T-helper 17 cell (primary cell): ENCODE data around the gene CD200R1. TPM values are rescaled to one million over a fixed set of nuclear protein-coding genes. Genes with fewer than 3 reads are reported as not detected.
A peak's percentile ranks its signal among the peaks of the same experiment; 100 is the strongest.

Source experiments
- ATAC-seq: fragments of 150-1000 bp; cut with Tn5 transposase; 2 replicates; pipeline ENCODE4 v1.10.0; 2021; ENCODE audit warnings: mild to moderate bottlenecking, moderate library complexity
- DNase-seq, 3 donors: peaks; one replicate each; pipeline versions ENCODE4 v3.0.0 to v3.0.0-alpha.2; 2020 to 2021
- H3K9me3 ChIP-seq: one replicate; pipeline ENCODE4 v1.7.0; 2013; ENCODE audit warnings: low read length, mild to moderate bottlenecking; ENCODE audit not compliant: control insufficient read depth, poor library complexity, severe bottlenecking
- H3K27ac Mint-ChIP-seq: one replicate; pipeline ENCODE4 v1.8.0; 2022; ENCODE audit warnings: mild to moderate bottlenecking, moderate library complexity, mixed read lengths
- H3K27me3 Mint-ChIP-seq: one replicate; pipeline ENCODE4 v1.8.0; 2022; ENCODE audit warnings: mixed read lengths
- H3K36me3 Mint-ChIP-seq: one replicate; pipeline ENCODE4 v1.8.0; 2022; ENCODE audit warnings: low read depth, mixed read lengths
- H3K4me1 Mint-ChIP-seq: one replicate; pipeline ENCODE4 v1.8.0; 2022; ENCODE audit warnings: mild to moderate bottlenecking, mixed read lengths
- H3K4me3 Mint-ChIP-seq: one replicate; pipeline ENCODE4 v1.8.0; 2022; ENCODE audit warnings: mild to moderate bottlenecking, moderate library complexity, mixed read lengths
- total RNA-seq, 4 donors: library from RNA in 2 of 4; stranded (reverse) in 2 of 4; gene quantifications; one replicate each; pipeline ENCODE4 v1.2.3 and lab custom pipeline; 2022 to 2026

CD200R1 gene
- total RNA-seq, 2 donors from 2014 or later = 7.1 to 12.8 TPM

DNA sequence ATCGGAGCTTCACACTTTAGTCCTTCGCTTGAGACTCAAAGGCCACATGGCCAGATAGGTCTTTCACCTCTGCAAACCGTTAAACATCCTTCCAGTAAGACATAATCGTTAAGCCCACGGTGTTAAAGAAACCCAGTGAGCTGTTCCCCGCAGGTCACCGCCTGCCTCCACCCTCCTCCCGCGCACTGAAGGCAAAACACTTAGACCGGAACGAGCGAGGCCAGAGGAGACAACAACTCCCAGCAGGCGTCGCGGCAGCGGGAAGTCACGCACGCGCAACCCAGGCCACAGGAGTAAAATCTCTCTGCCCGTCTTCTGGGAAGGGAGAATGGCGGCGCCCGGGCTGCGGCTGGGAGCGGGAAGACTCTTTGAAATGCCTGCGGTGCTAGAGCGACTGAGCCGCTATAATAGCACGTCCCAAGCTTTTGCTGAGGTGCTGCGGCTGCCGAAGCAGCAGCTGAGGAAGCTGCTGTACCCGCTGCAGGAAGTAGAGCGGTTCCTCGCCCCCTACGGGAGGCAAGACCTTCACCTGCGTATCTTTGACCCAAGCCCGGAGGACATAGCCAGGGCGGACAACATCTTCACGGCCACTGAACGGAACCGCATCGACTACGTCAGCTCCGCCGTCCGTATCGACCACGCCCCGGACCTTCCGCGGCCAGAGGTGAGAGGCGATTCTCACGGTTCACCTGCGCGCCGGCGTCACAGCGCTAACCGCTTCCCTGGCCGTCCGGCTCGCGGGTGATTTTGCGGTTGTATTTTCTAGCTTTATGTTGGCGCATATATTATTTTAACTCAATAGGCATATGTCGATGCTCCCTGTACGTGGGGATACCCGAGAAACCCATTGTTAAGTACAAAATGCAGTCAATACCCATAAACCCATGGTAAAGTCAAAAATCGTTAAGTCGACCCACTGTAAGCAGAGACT, 16.0 kb upstream of the CD200R1 start, which contains the start of gene GTPBP8:
GTPBP8 (plus strand) TSS at position 313 of the 931 bp plus-strand sequence; CDS start at position 329, 16 bp downstream.
- peak; percentile 90 for ATAC-seq
- H3K27me3 Mint-ChIP-seq = no peaks in the 10 kb centered on the region
- peak within 1 kb of the TSS; percentile 94 for H3K4me3 Mint-ChIP-seq
- H3K9me3 ChIP-seq = no peaks in the 10 kb centered on the region
- H3K36me3 Mint-ChIP-seq = peaks cover 4% of the 10 kb centered on the region
- peak within 1 kb of the TSS; percentile 95 for H3K27ac Mint-ChIP-seq
- H3K4me1 Mint-ChIP-seq = peaks cover 40% of the 10 kb centered on the region
- DNase-seq = peak; percentile 64 to 74 (median 65)

DNA sequence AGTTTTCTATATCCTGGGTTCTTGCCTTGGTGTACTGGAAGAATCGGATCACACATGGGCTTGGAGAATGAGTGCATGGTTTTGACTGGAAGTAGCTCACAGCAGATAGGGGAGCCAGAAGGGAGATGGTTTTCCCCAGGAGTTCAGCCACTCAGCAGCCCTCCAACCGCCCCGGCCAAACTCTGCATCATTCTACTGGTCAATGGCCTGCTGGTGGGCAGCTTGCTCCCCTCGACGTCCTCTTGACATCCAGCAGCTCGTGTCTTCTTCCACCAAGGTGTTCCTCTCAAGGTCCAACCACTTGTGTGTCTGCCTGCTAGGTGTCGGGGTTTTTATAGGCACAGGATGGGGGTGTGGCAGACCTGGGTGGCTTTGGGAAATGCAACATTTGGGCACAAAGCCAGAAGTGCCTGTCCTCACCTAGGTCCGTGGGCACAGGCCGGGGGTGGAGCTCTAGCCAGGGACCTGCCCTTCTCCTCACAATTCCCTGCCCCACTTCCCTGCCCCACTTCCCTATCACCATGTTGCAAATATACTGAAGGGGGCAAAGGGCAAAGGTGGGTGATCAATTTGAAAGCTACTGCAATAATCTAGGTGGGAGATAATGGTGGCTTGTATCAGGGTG, 12.9 kb upstream of the CD200R1 start:
- Mint-ChIP-seq H3K4me3 (no peak overlapping the region), H3K36me3 (no peaks in the 10 kb centered on the region), H3K27ac (peak overlapping the region; percentile 24), H3K4me1 (peaks cover 47% of the 10 kb centered on the region), H3K27me3 (no peaks in the 10 kb centered on the region)
- no peak for DNase-seq
- no peaks in the 10 kb centered on the region for H3K9me3 ChIP-seq
- ATAC-seq = no peak

DNA sequence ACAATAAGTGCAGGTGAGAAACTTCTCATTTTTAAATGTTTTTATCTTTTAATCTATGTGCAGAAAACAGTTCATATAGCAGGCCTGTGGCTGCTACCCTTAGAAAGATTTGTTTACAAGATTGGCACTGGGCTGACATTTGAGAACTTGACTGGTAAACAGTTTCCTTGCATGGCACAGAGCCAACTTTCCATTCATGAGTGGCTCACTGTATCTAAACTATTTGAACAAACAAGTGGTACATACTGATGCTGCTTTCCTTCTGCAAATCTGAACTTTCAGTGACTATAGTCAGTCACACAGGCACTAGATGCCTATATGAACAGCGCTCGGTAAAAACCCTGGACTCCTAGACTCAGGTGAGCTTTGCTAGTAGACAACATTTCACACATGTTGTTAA, 9.6 kb upstream of the CD200R1 start:
- H3K27ac Mint-ChIP-seq = peak overlapping the region; percentile 73
- peak overlapping the region; percentile 21 for H3K4me3 Mint-ChIP-seq
- H3K27me3 Mint-ChIP-seq = no peaks in the 10 kb centered on the region
- no peak for DNase-seq
- peaks cover 32% of the 10 kb centered on the region for H3K4me1 Mint-ChIP-seq
- H3K36me3 Mint-ChIP-seq = no peaks in the 10 kb centered on the region
- no peaks in the 10 kb centered on the region for H3K9me3 ChIP-seq
- ATAC-seq = peak; percentile 60

GRCh38 chr3:112982710-112983109, 7.8 kb upstream of the CD200R1 start:
- H3K27ac Mint-ChIP-seq = peak overlapping the region; percentile 72
- ATAC-seq (no peak), DNase-seq (no peak)
- H3K36me3 Mint-ChIP-seq = no peaks in the 10 kb centered on the region
- peak overlapping the region; percentile 25 for H3K4me3 Mint-ChIP-seq
- H3K27me3 Mint-ChIP-seq = no peaks in the 10 kb centered on the region
- peaks cover 40% of the 10 kb centered on the region for H3K4me1 Mint-ChIP-seq
- H3K9me3 ChIP-seq = no peaks in the 10 kb centered on the region

GRCh38 chr3:112980080-112980479, 5.2 kb upstream of the CD200R1 start:
- no peak for DNase-seq
- no peaks in the 10 kb centered on the region for H3K36me3 Mint-ChIP-seq
- H3K9me3 ChIP-seq = no peaks in the 10 kb centered on the region
- no peak overlapping the region for H3K4me3 Mint-ChIP-seq
- H3K27ac Mint-ChIP-seq = peak overlapping the region; percentile 11
- no peaks in the 10 kb centered on the region for H3K27me3 Mint-ChIP-seq
- no peak for ATAC-seq
- H3K4me1 Mint-ChIP-seq = peaks cover 52% of the 10 kb centered on the region

DNA sequence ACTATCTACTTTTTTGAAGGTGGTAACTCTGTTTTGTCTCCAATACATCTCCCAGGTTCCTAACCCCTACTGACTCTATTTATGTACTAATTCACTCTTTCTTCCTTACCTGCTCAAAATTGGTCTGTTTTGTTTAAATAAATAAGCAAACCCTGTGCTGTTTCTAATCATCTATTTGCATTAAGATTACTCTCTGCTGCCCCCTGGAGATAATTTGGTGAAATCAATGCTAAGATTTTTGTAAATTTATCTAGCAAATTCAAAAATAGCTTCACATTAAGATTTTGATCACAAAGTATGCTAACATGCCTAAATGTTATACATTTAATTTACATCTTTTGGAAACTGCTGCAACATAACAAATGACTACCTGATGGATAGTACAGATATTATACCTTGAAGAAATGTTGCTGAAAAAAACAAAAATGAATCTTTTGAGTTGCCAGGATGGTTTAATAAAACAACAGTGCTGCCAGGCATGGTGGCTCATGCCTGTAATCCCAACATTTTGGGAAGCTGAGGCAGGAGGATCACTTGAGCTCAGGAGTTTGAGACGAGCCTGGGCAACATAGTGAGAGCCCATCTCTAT, 4.4 kb upstream of the CD200R1 start:
- H3K36me3 Mint-ChIP-seq = no peaks in the 10 kb centered on the region
- H3K4me3 Mint-ChIP-seq = no peak overlapping the region
- peak overlapping the region; percentile 90 for H3K27ac Mint-ChIP-seq
- ATAC-seq = no peak
- no peaks in the 10 kb centered on the region for H3K27me3 Mint-ChIP-seq
- peaks cover 51% of the 10 kb centered on the region for H3K4me1 Mint-ChIP-seq
- no peak for DNase-seq
- H3K9me3 ChIP-seq = no peaks in the 10 kb centered on the region

- Mint-ChIP-seq H3K27me3 (no peaks in the 10 kb centered on the region), H3K4me1 (peaks cover 49% of the 10 kb centered on the region), H3K36me3 (no peaks in the 10 kb centered on the region), H3K27ac (peak overlapping the region; percentile 98), H3K4me3 (peak overlapping the region; percentile 58)
- H3K9me3 ChIP-seq = no peaks in the 10 kb centered on the region
- DNase-seq = no peak
- ATAC-seq = no peak
These were observed 2.0 kb upstream of the CD200R1 start for GRCh38 chr3:112976953-112977352.

DNA sequence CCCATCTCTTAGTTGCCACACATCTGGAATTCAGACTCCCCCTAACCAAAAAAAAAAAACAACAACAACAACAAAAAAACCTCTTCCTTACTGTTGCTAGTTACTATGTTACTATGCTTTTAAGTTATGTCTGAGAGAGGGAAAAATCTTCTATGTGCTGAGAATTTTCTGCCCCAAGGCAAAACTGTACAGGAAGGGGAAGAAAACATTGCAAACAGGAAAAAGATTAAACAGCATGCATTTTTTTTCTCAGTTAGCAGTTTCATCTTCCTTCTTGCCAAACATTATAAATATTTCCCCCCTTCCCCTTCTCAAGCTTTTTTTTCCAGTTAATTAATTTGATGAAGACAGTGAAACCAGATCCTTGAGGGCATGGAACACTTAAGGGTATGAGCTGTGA, 1.1 kb upstream of the CD200R1 start:
- Mint-ChIP-seq H3K27me3 (no peaks in the 10 kb centered on the region), H3K4me1 (peaks cover 56% of the 10 kb centered on the region), H3K4me3 (peak overlapping the region; percentile 86), H3K27ac (peak overlapping the region; percentile 98), H3K36me3 (peaks cover 2% of the 10 kb centered on the region)
- ATAC-seq (no peak), DNase-seq (no peak)
- no peaks in the 10 kb centered on the region for H3K9me3 ChIP-seq

DNA sequence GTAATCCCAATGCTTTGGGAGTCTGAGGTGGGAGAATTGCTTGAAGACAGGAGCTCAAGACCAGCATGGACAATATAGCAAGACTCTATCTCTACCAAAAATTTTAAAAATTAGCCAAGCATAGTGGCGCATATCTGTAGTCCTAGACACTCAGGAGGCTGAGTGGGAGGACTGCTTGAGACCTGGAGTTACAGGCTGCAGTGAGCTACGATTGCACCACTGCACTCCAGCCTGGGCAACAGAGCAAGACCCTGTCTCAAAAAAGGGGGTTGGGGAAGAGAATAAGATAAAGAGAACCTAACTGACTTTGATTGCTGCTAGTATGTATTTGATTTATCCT, 755 bp downstream of the CD200R1 start:
- DNase-seq (no peak), ATAC-seq (peak; percentile 37)
- peak overlapping the region; percentile 99 for H3K4me3 Mint-ChIP-seq

GRCh38 chr3:112973325-112974177, 1.4 kb downstream of the CD200R1 start:
- Mint-ChIP-seq H3K27ac (peak overlapping the region; percentile 98), H3K27me3 (no peaks in the 10 kb centered on the region), H3K4me3 (peak overlapping the region; percentile 99), H3K4me1 (peaks cover 71% of the 10 kb centered on the region), H3K36me3 (peaks cover 3% of the 10 kb centered on the region)
- no peak for DNase-seq
- H3K9me3 ChIP-seq = no peaks in the 10 kb centered on the region
- ATAC-seq = peak; percentile 83

More for the DNA sequence above, 755 bp downstream of the CD200R1 start:
- H3K9me3 ChIP-seq = no peaks in the 10 kb centered on the region
- Mint-ChIP-seq H3K27ac (peak overlapping the region; percentile 98), H3K27me3 (no peaks in the 10 kb centered on the region), H3K36me3 (peaks cover 2% of the 10 kb centered on the region), H3K4me1 (peaks cover 67% of the 10 kb centered on the region)

GRCh38 chr3:112972158-112972557, 2.7 kb downstream of the CD200R1 start:
- peaks cover 67% of the 10 kb centered on the region for H3K4me1 Mint-ChIP-seq
- no peaks in the 10 kb centered on the region for H3K27me3 Mint-ChIP-seq
- peaks cover 3% of the 10 kb centered on the region for H3K36me3 Mint-ChIP-seq
- H3K9me3 ChIP-seq = no peaks in the 10 kb centered on the region
- H3K4me3 Mint-ChIP-seq = peak overlapping the region; percentile 87
- ATAC-seq (no peak), DNase-seq (no peak)
- peak overlapping the region; percentile 98 for H3K27ac Mint-ChIP-seq

DNA sequence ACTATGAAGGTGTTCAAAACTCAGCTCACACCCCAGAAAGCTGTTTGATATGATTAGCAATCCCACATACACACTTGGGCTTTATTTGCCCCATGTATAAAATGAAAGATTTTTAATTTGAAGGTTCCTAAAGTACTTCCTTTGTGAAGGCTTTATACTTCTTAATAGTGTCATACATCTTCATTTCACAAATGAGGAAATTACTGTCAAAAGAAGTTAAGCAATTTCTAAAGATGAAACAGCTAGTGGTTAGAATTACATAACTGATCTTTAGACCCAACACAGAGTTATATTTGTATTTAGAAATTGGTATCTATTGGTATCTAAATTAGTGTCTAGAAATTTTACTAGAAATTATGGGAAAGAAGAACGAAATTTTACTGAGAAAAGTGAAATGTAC, 7.1 kb downstream of the CD200R1 start:
- peaks cover 44% of the 10 kb centered on the region for H3K4me1 Mint-ChIP-seq
- peak overlapping the region; percentile 54 for H3K27ac Mint-ChIP-seq
- DNase-seq (no peak), ATAC-seq (peak; percentile 32)
- peaks cover 13% of the 10 kb centered on the region for H3K36me3 Mint-ChIP-seq
- H3K9me3 ChIP-seq = peaks cover 4% of the 10 kb centered on the region
- H3K27me3 Mint-ChIP-seq = no peaks in the 10 kb centered on the region
- H3K4me3 Mint-ChIP-seq = peak overlapping the region; percentile 34
